A549 treated with dexamethasone at 1 μM for 4 hours (cell line): ENCODE measurements around the gene RNF17. TPM values are rescaled to one million over a fixed set of nuclear protein-coding genes. Genes with fewer than 3 reads are reported as not detected.

Experiments used
- total RNA-seq: library from RNA; stranded (reverse); fragments of 200-300 nt; extraction: Qiagen RNA extraction; gene quantifications from 5 replicates; pipeline ENCODE4 v1.2.3, GENCODE V29; 2022

Gene RNF17, protein sequence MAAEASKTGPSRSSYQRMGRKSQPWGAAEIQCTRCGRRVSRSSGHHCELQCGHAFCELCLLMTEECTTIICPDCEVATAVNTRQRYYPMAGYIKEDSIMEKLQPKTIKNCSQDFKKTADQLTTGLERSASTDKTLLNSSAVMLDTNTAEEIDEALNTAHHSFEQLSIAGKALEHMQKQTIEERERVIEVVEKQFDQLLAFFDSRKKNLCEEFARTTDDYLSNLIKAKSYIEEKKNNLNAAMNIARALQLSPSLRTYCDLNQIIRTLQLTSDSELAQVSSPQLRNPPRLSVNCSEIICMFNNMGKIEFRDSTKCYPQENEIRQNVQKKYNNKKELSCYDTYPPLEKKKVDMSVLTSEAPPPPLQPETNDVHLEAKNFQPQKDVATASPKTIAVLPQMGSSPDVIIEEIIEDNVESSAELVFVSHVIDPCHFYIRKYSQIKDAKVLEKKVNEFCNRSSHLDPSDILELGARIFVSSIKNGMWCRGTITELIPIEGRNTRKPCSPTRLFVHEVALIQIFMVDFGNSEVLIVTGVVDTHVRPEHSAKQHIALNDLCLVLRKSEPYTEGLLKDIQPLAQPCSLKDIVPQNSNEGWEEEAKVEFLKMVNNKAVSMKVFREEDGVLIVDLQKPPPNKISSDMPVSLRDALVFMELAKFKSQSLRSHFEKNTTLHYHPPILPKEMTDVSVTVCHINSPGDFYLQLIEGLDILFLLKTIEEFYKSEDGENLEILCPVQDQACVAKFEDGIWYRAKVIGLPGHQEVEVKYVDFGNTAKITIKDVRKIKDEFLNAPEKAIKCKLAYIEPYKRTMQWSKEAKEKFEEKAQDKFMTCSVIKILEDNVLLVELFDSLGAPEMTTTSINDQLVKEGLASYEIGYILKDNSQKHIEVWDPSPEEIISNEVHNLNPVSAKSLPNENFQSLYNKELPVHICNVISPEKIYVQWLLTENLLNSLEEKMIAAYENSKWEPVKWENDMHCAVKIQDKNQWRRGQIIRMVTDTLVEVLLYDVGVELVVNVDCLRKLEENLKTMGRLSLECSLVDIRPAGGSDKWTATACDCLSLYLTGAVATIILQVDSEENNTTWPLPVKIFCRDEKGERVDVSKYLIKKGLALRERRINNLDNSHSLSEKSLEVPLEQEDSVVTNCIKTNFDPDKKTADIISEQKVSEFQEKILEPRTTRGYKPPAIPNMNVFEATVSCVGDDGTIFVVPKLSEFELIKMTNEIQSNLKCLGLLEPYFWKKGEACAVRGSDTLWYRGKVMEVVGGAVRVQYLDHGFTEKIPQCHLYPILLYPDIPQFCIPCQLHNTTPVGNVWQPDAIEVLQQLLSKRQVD (N-terminal part only)
- total RNA-seq = not detected in 5 replicates

DNA sequence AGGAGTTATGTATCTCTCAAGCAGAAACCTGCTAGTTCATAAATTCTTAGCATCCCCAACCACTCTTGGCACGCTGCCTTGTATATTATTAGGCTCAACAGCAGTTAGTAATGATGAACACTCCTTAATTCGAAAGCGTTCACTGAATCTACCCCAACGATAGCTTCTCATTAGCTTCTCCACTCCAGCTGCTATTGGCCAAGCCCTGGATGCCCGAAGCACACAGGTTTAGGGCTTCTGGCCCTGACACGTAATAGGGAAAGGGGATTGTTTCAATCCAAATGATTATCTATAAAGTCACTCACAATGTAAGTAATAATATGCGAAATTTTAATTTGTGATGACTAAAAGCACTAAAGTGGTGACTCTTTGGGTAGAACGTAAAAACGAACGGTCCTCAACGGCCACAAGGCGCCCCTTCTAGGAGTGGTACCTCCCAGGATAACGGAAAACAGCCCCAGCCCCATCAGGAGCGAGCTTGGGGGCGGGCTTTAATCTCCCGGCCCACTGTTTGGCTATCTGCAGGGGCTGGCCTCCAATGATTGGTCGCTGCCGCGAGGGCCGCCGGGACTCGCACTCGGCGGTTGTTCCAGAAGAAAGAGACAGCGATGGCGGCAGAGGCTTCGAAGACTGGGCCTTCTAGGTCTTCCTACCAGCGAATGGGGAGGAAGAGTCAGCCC lies at the start of gene RNF17:
Gene RNF17 (plus strand): TSS at position 574 of the 680 bp plus-strand sequence. CDS start 35 bp downstream, at position 609.

Other genes starting within 250 kb of the RNF17 start
- gene ATP12A, start 83.8 kb upstream of the RNF17 start, total RNA-seq = 0.02 TPM in 2 of 5 replicates, not detected in the others